CD14-positive monocyte (primary cell): ENCODE measurements around the gene PRELP. TPM values are rescaled to one million over a fixed set of nuclear protein-coding genes. Genes with fewer than 3 reads are reported as not detected.

Experiments
- DNase-seq, 3 donors: peaks; one replicate each; pipeline ENCODE4 v3.0.0-alpha.2; 2011 to 2022
- H2AFZ ChIP-seq: 2 replicates; pipeline ENCODE4 v1.6.0; 2012; ENCODE audit warnings: mild to moderate bottlenecking, low read depth, low read length, inconsistent platforms; ENCODE audit not compliant: insufficient read depth, poor library complexity, severe bottlenecking
- H3K27ac ChIP-seq, 2 donors: 1 replicate in 1 of 2; 2 replicates in 1 of 2; pipeline ENCODE4 v1.5.1; 2012 to 2013; ENCODE audit warnings: low read length in 2 of 2, control low read depth in 1 of 2, inconsistent platforms in 1 of 2, low read depth in 1 of 2, mild to moderate bottlenecking in 1 of 2
- H3K27me3 ChIP-seq, 2 donors: one replicate each; pipeline versions ENCODE4 v1.6.0 to v1.6.1; 2011 to 2013; ENCODE audit warnings: low read length in 2 of 2; ENCODE audit not compliant: control insufficient read depth in 2 of 2, insufficient read depth in 2 of 2
- H3K36me3 ChIP-seq, 2 donors: replicated peaks in 1 of 2; 1 replicate in 1 of 2; 2 replicates in 1 of 2; pipeline versions ENCODE4 v1.5.1 to v1.6.1; 2012 to 2013; ENCODE audit warnings: low read length in 2 of 2, control low read depth in 1 of 2, inconsistent platforms in 1 of 2, mild to moderate bottlenecking in 1 of 2; ENCODE audit not compliant: insufficient read depth in 2 of 2, control insufficient read depth in 1 of 2
- H3K4me1 ChIP-seq, 2 donors: 1 replicate in 1 of 2; 2 replicates in 1 of 2; pipeline versions ENCODE4 v1.5.1 to v1.6.1; 2012 to 2013; ENCODE audit warnings: low read length in 2 of 2, control low read depth in 1 of 2, inconsistent platforms in 1 of 2, mild to moderate bottlenecking in 1 of 2, moderate library complexity in 1 of 2; ENCODE audit not compliant: insufficient read depth in 2 of 2, control insufficient read depth in 1 of 2
- H3K4me2 ChIP-seq: replicated peaks from 2 replicates; pipeline ENCODE3; 2012; ENCODE audit warnings: low read length, moderate library complexity, mild to moderate bottlenecking; ENCODE audit not compliant: poor library complexity, severe bottlenecking; ENCODE audit errors: extremely low read depth
- H3K4me3 ChIP-seq, 3 experiments: fragments of 200-600 bp in 1 of 3; sonication (generic) in 1 of 3; replicated peaks in 1 of 3; 1 replicate in 2 of 3; 2 replicates in 1 of 3; pipeline ENCODE4 v1.5.1; 2011 to 2013; ENCODE audit warnings: low read length in 3 of 3, mild to moderate bottlenecking in 3 of 3, control low read depth in 2 of 3, low read depth in 2 of 3, inconsistent platforms in 1 of 3, moderate library complexity in 1 of 3
- H3K79me2 ChIP-seq: 2 replicates; pipeline ENCODE4 v1.6.0; 2012; ENCODE audit warnings: mild to moderate bottlenecking, control low read depth, inconsistent platforms, low read length, moderate library complexity; ENCODE audit not compliant: insufficient read depth
- H3K9ac ChIP-seq: 2 replicates; pipeline ENCODE4 v1.6.0; 2017; ENCODE audit warnings: low read length, mild to moderate bottlenecking; ENCODE audit not compliant: insufficient read depth, poor library complexity, severe bottlenecking
- H3K9me3 ChIP-seq, 2 donors: replicated peaks in 1 of 2; 1 replicate in 1 of 2; 2 replicates in 1 of 2; pipeline versions ENCODE4 v1.5.1 to v1.6.1; 2012 to 2013; ENCODE audit warnings: low read length in 2 of 2, control low read depth in 1 of 2; ENCODE audit not compliant: control insufficient read depth in 1 of 2, insufficient read depth in 1 of 2
- H4K20me1 ChIP-seq: 2 replicates; pipeline ENCODE4 v1.6.0; 2012; ENCODE audit warnings: mild to moderate bottlenecking, low read length, control low read depth, moderate library complexity; ENCODE audit not compliant: insufficient read depth
- H3K27ac Mint-ChIP-seq, 7 donors: one replicate each; pipeline ENCODE4 v1.8.0; 2020; ENCODE audit warnings: mild to moderate bottlenecking in 7 of 7, mixed read lengths in 7 of 7, moderate library complexity in 6 of 7, inconsistent platforms in 2 of 7
- H3K27me3 Mint-ChIP-seq, 3 donors: one replicate each; pipeline ENCODE4 v1.8.0; 2021 to 2022; ENCODE audit warnings: low read depth in 3 of 3, mild to moderate bottlenecking in 3 of 3, mixed read lengths in 3 of 3, moderate library complexity in 3 of 3, inconsistent platforms in 1 of 3
- H3K36me3 Mint-ChIP-seq, 2 donors: one replicate each; pipeline ENCODE4 v1.8.0; 2020; ENCODE audit warnings: mixed read lengths in 2 of 2, inconsistent platforms in 1 of 2, mild to moderate bottlenecking in 1 of 2
- H3K4me1 Mint-ChIP-seq: one replicate; pipeline ENCODE4 v1.8.0; 2020; ENCODE audit warnings: mild to moderate bottlenecking, mixed read lengths
- H3K4me3 Mint-ChIP-seq, 2 donors: one replicate each; pipeline ENCODE4 v1.8.0; 2020; ENCODE audit warnings: mild to moderate bottlenecking in 2 of 2, mixed read lengths in 2 of 2, moderate library complexity in 1 of 2
- H3K9me3 Mint-ChIP-seq, 7 donors: one replicate each; pipeline ENCODE4 v1.8.0; 2020 to 2022; ENCODE audit warnings: mixed read lengths in 7 of 7, mild to moderate bottlenecking in 6 of 7, moderate library complexity in 6 of 7, inconsistent platforms in 2 of 7
- CTCF ChIP-seq: fragments of 200-600 bp; IDR thresholded peaks from one replicate; pipeline ENCODE4 v1.8.0; 2022; ENCODE audit warnings: antibody characterized with exemption, mild to moderate bottlenecking
- WGBS: methylation state at CpG from one replicate; pipeline ENCODE4 v1.1.5; 2013; ENCODE audit warnings: missing lambda C conversion rate; ENCODE audit not compliant: insufficient coverage; 5-methylcytosine and 5-hydroxymethylcytosine counted together
- intact Hi-C, 2 donors: fragments of 100-400 bp; cut with micrococcal nuclease; formaldehyde crosslinking; loops; one replicate each; pipeline versions ENCODE4 v1.15.0 to v1.15.1; 2023
- polyA plus RNA-seq, 3 donors: library from polyadenylated mRNA; depleted of rRNA in 1 of 3; unstranded in 2 of 3; stranded (reverse) in 1 of 3; fragments of 300-500 nt in 2 of 3; fragments of >200 nt in 1 of 3; fragmentation: Illumina TruSeq in 2 of 3; gene quantifications; 1 replicate in 2 of 3; 2 replicates in 1 of 3; pipeline ENCODE4 v1.2.3, GENCODE V29; 2012 to 2021

The PRELP gene
- polyA plus RNA-seq, 3 donors, result not detected

GRCh38 chr1:203467550-203467921, 8.1 kb upstream of the PRELP start:
- H3K4me3 Mint-ChIP-seq, result no peak overlapping the region
- no peak overlapping the region for H3K9ac ChIP-seq
- no peak for TF ChIP-seq CTCF
- H3K36me3 Mint-ChIP-seq, result no peaks in the 10 kb centered on the region
- H3K9me3 ChIP-seq, result no peaks in the 10 kb centered on the region
- H4K20me1 ChIP-seq, result no peaks in the 10 kb centered on the region
- no peak overlapping the region for H2AFZ ChIP-seq
- no peak for DNase-seq
- no peak overlapping the region for H3K4me3 ChIP-seq
- intact Hi-C loops, result no loop called here
- 93% methylated on average over 8 of the region's 9 CpGs for WGBS
- no peaks in the 10 kb centered on the region for H3K4me1 ChIP-seq
- no peak overlapping the region for H3K27ac Mint-ChIP-seq
- H3K27me3 Mint-ChIP-seq, result peaks cover 3 to 24% (median 16%) of the 10 kb centered on the region in 3 donors
- H3K4me2 ChIP-seq, result no peak overlapping the region
- H3K36me3 ChIP-seq, result no peaks in the 10 kb centered on the region
- H3K27ac ChIP-seq, result no peak overlapping the region
- peaks cover 8% of the 10 kb centered on the region for H3K4me1 Mint-ChIP-seq
- peaks cover 0 to 1% of the 10 kb centered on the region in 2 donors for H3K27me3 ChIP-seq
- no peaks in the 10 kb centered on the region for H3K79me2 ChIP-seq
- H3K9me3 Mint-ChIP-seq, result no peaks in the 10 kb centered on the region

GRCh38 chr1:203468326-203468725, 7.3 kb upstream of the PRELP start:
- no peak overlapping the region for H3K4me3 Mint-ChIP-seq
- intact Hi-C loops, result no loop called here
- Histone ChIP-seq H3K79me2 (no peaks in the 10 kb centered on the region), H4K20me1 (no peaks in the 10 kb centered on the region), H3K9ac (no peak overlapping the region), H2AFZ (no peak overlapping the region), H3K27ac (no peak overlapping the region), H3K27me3 (peaks cover 0 to 2% of the 10 kb centered on the region in 2 donors), H3K4me3 (no peak overlapping the region), H3K4me1 (no peaks in the 10 kb centered on the region), H3K9me3 (no peaks in the 10 kb centered on the region), H3K4me2 (no peak overlapping the region), H3K36me3 (no peaks in the 10 kb centered on the region)
- peak overlapping the region in 1 of 7 donors; percentile 27 for H3K27ac Mint-ChIP-seq
- H3K36me3 Mint-ChIP-seq, result no peaks in the 10 kb centered on the region
- H3K4me1 Mint-ChIP-seq, result peaks cover 8% of the 10 kb centered on the region
- TF ChIP-seq CTCF, result no peak
- no peak for DNase-seq
- H3K27me3 Mint-ChIP-seq, result peaks cover 6 to 27% (median 13%) of the 10 kb centered on the region in 3 donors
- 92% methylated on average over 2 of the region's 2 CpGs for WGBS
- no peaks in the 10 kb centered on the region for H3K9me3 Mint-ChIP-seq
